ENCODE data around the gene NCK2. TPM values are rescaled to one million over a fixed set of nuclear protein-coding genes. Genes with fewer than 3 reads are reported as not detected.

Gene NCK2
- total RNA-seq, 1 experiment from 2014 or later, result 75.4 TPM

DNA sequence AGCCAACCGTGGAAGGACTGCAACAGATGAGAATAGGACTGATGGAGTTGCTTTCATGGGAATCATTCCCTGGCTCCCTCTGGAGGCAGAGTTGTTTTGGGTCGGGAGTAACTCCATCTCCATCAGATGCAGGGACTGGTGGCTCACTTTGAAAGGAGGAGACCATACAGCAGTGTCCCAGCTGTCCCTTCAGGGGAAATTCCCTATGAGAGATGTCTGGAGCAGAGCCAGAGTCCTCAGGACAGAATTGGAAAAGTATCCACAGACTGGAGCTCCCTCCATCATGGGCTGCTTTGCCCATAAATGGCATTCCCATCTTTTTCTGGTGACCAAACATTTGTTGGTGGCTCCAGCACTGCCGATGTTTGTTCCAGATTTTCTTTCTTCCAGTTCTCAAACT lies 144.3 kb downstream of the NCK2 start:
- Mint-ChIP-seq H3K4me3 (no peak overlapping the region), H3K27ac (no peak overlapping the region), H3K9me3 (peaks cover 16% of the 10 kb centered on the region), H3K36me3 (peaks cover 31% of the 10 kb centered on the region), H3K27me3 (ENCODE audit: low read depth) (no peaks in the 10 kb centered on the region), H3K4me1 (peaks cover 25% of the 10 kb centered on the region)
- TF ChIP-seq OVOL2 (CRISPR knock-in tag; IDR thresholded peaks at IDR 0.05; ENCODE audit: borderline replicate concordance) (no peak), NFATC4 (CRISPR knock-in tag; IDR thresholded peaks at IDR 0.05) (no peak), ZNF121 (CRISPR knock-in tag; IDR thresholded peaks at IDR 0.05) (no peak), TEAD1 (CRISPR knock-in tag; IDR thresholded peaks at IDR 0.05) (no peak), ZNF219 (CRISPR knock-in tag; IDR thresholded peaks at IDR 0.05; ENCODE audit: borderline replicate concordance) (no peak), PRRX2 (CRISPR knock-in tag; IDR thresholded peaks at IDR 0.05) (no peak), ZNF425 (CRISPR knock-in tag; conservative IDR thresholded peaks at IDR 0.05) (no peak), E2F1 (CRISPR knock-in tag; IDR thresholded peaks at IDR 0.05) (no peak), ATF1 (CRISPR knock-in tag; IDR thresholded peaks at IDR 0.05) (no peak)
- TF ChIP-seq, protein P1, sequence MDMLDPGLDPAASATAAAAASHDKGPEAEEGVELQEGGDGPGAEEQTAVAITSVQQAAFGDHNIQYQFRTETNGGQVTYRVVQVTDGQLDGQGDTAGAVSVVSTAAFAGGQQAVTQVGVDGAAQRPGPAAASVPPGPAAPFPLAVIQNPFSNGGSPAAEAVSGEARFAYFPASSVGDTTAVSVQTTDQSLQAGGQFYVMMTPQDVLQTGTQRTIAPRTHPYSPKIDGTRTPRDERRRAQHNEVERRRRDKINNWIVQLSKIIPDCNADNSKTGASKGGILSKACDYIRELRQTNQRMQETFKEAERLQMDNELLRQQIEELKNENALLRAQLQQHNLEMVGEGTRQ (CRISPR knock-in tag; IDR thresholded peaks at IDR 0.05), result no peak
- TF ChIP-seq, protein P2, sequence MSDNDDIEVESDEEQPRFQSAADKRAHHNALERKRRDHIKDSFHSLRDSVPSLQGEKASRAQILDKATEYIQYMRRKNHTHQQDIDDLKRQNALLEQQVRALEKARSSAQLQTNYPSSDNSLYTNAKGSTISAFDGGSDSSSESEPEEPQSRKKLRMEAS (CRISPR knock-in tag; IDR thresholded peaks at IDR 0.05), result no peak
- ATAC-seq (no peak), DNase-seq (ENCODE audit: low spot score) (no peak)
- POLR2A ChIA-PET, result no interaction called here
- CTCF ChIA-PET, result interaction anchor here (2.1 kb wide), 1 partner anchor 312 kb away, joined by 5 read pairs; no protein-coding TSS in a partner anchor

DNA sequence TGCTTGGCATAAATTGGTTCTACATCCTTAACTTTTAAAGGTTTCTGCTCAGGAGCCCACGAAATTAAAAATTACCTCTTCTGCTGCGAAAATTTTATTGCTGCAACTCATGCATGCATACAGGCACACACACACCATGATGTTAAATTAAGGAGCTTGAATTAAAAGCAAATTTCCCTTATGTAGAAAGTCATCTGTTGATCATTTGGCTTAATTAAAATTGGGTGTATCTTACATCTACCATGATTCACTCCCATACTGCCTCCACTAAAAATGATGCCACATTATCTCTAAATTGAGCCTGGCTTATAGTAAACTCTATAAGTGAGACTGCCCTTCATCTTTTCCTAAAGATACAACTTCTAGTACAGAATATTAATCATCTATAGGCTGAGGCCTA lies 145.4 kb downstream of the NCK2 start:
- DNase-seq (ENCODE audit: low spot score) (no peak), ATAC-seq (no peak)
- no peaks in the 10 kb centered on the region for H3K27me3 Mint-ChIP-seq (ENCODE audit: low read depth)
- no peak overlapping the region for H3K4me3 Mint-ChIP-seq
- POLR2A ChIA-PET, result no interaction called here
- CTCF ChIA-PET, result no interaction called here
- H3K9me3 Mint-ChIP-seq, result peaks cover 16% of the 10 kb centered on the region
- peaks cover 20% of the 10 kb centered on the region for H3K4me1 Mint-ChIP-seq
- H3K27ac Mint-ChIP-seq, result no peak overlapping the region
- H3K36me3 Mint-ChIP-seq, result peaks cover 39% of the 10 kb centered on the region
- no peak for TF ChIP-seq GRHL2 (CRISPR knock-in tag; IDR thresholded peaks at IDR 0.05; ENCODE audit: insufficient replicate concordance, severe bottlenecking)
- TF ChIP-seq HMGXB4 (CRISPR knock-in tag; IDR thresholded peaks at IDR 0.05), result no peak
- TF ChIP-seq ZNF671 (CRISPR knock-in tag; IDR thresholded peaks at IDR 0.05), result no peak
- TF ChIP-seq CREM (CRISPR knock-in tag; IDR thresholded peaks at IDR 0.05), result no peak
- TF ChIP-seq FOXP4 (CRISPR knock-in tag; IDR thresholded peaks at IDR 0.05), result no peak
- no peak for TF ChIP-seq ZMAT4 (CRISPR knock-in tag; IDR thresholded peaks at IDR 0.05)
- TF ChIP-seq, protein P3, sequence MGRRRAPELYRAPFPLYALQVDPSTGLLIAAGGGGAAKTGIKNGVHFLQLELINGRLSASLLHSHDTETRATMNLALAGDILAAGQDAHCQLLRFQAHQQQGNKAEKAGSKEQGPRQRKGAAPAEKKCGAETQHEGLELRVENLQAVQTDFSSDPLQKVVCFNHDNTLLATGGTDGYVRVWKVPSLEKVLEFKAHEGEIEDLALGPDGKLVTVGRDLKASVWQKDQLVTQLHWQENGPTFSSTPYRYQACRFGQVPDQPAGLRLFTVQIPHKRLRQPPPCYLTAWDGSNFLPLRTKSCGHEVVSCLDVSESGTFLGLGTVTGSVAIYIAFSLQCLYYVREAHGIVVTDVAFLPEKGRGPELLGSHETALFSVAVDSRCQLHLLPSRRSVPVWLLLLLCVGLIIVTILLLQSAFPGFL (CRISPR knock-in tag; IDR thresholded peaks at IDR 0.05; ENCODE audit: borderline replicate concordance), result no peak
- TF ChIP-seq ATF6 (CRISPR knock-in tag; IDR thresholded peaks at IDR 0.05), result no peak
- no peak for TF ChIP-seq RELA (CRISPR knock-in tag; IDR thresholded peaks at IDR 0.05; ENCODE audit: borderline replicate concordance)
- TF ChIP-seq FOXK1 (CRISPR knock-in tag; IDR thresholded peaks at IDR 0.05), result no peak
- TF ChIP-seq PRRX2 (CRISPR knock-in tag; IDR thresholded peaks at IDR 0.05), result no peak

All from WTC11 (cell line).